GM18873 (cell line): ENCODE data around the gene RPS24.

ENCODE experiments used
- ATAC-seq: cut with Tn5 transposase; IDR thresholded peaks from one replicate; pipeline ENCODE4 v1.9.1; 2021; ENCODE audit warnings: mild to moderate bottlenecking, moderate library complexity, moderate number of reproducible peaks; ENCODE audit not compliant: unreplicated experiment, low FRiP score

Gene RPS24

GRCh38 chr10:78025685-78026364 is 7.8 kb upstream of the RPS24 start:
- ATAC-seq, result no peak

GRCh38 chr10:78028438-78029268 is 5.0 kb upstream of the RPS24 start:
- peak; percentile 1 for ATAC-seq

DNA sequence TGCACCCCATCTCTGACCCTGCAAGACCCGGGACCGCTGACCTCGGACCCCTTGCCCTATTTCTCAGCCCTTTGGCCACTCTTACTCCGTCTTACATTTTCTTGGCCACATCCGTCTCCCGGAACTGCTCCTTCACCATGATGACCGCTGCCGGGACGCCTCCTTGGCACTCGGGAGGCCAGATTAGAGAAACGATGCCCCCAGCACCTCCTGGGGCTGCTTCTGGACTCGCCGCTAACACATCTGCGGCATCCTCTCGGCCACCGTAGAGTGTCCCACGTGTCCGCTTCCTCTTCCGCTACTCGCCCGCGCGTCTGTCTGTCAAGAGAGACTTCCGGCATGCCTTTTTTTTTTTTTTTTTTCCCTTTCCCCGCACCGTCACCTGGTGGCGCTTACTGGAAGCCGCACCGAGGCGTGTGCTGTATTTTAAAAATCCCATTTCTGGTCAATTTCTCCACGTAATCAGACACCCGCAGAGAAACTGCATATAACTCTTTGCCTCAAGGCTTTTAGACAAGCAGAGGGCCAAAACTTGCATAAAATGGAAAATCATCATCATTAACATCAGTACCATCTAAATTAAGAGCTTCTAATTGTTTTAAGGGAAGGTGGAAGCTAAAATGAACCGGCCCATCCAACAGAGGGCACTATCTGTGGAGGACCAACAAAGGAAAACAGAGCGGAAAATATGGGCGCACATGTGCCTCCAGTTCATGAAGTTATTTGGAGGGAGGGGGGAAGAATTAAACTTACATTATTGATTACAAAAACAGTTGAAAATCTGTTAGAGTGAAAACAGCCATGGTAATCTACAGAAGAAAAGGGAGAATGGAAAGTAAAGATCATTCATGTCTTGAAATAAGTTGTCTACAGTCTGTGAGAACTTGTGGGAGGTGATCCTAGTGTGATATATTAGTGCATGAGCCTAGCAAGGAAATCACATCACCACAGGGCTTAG is 4.1 kb upstream of the RPS24 start, which contains the start of gene POLR3A:
Gene POLR3A, minus strand, starts transcription at position 247 of the 958 bp plus-strand sequence. Its CDS starts 108 bp downstream, at position 139.
- ATAC-seq, result peak; percentile 51

- no peak for ATAC-seq
Measured at GRCh38 chr10:78033387-78033636, 351 bp upstream of the RPS24 start.

GRCh38 chr10:78035025-78035424 is 1.4 kb downstream of the RPS24 start:
- ATAC-seq, result no peak

DNA sequence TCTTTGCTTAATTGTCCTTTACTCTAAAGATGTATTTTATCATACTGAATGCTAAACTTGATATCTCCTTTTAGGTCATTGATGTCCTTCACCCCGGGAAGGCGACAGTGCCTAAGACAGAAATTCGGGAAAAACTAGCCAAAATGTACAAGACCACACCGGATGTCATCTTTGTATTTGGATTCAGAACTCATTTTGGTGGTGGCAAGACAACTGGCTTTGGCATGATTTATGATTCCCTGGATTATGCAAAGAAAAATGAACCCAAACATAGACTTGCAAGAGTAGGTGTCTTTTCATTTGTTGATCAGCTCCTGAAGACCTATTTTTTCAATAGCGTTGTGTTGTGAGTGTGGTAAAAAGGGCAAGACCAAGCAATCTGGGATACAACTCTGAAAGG is 1.8 kb downstream of the RPS24 start:
- no peak for ATAC-seq

DNA sequence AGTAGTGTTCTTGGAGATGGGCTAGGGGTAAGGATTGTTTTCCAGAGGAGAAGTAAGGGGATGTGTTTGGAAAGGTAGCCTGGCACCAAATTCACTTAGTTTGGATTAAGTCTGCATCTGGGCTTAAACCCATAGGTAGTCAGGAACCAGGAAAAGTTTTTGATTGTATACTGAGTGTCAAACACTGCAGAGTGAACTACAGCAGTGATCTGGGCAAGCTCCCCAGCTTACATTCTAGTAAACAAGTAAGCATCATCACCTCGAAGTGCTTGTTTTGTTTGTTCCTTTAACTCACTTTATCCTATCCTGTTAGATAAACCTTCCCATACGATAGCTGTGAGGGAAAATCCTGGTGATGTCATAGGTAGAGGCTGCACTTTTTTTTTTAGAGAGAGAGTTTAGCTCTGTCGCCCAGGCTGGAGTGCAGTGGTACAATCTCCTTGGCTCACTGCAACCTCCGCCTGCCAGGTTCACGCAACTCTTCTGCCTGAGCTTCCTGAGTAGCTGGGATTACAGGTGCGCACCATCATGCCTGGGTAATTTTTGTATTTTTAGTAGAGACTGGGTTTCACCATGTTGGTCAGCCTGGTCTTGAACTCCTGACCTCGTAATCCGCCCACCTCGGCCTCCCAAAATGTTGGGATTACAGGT is 2.4 kb downstream of the RPS24 start:
- no peak for ATAC-seq

DNA sequence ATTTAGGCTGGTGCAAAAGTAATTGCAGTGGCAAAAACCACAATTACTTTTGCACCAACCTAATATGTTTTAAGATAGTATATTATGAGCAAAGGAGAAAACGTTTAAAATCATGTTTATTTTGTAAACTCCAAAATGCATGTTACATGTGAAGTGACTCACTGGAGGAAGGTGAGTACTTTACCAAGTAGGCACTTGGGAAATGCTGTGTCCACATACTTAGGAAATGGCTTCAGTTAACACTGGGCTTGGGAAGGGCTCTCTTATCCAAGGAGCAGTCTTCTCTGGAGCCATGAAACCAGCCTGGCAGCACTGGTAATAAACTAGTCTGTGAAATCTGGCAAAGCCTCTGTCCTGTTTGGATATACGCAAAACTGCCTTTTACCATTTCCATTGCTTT is 4.4 kb downstream of the RPS24 start:
- ATAC-seq, result no peak

- no peak for ATAC-seq
Measured at GRCh38 chr10:78038791-78039547, 5.3 kb downstream of the RPS24 start.

- ATAC-seq, result no peak
Measured at GRCh38 chr10:78039743-78040142, 6.1 kb downstream of the RPS24 start.

- no peak for ATAC-seq
Measured at GRCh38 chr10:78041170-78042057, 7.8 kb downstream of the RPS24 start.

- ATAC-seq, result no peak
Measured at GRCh38 chr10:78042058-78042751, 8.5 kb downstream of the RPS24 start.

DNA sequence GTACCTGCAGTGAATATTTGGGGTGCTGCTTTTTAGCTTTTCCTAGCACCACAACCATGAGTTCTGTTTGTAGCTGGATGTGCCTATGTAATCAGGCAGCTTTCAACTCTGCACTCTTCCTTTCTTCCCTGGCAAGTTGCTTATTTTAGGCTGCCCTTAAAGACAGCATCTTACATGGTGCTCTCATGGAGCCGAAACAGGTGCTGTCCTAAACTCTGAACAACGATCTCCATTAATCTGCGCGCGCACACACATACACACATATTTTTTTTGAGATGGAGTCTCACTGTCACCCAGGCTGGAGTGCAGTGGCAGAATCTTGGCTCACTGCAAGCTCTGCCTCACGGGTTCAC is 9.1 kb downstream of the RPS24 start:
- ATAC-seq, result no peak

DNA sequence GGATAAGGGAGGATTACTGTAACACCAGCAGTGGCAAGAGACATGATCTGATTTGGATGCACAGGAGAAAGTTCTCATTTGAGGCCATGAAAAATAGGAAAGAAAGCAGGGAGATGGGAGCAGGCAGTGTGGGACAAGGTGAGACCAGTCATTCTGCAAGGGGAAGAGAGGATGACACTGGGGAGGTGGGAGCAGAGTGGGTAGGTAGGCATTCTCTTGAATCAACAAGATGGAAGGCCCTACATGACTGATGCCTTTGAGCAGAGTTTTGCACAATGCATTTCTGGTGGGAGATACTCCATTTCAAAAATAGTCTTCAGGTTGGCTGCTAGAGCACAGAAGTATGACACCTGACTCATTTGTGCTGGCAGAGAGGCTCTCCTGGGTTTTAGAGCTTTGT is 10.5 kb downstream of the RPS24 start:
- no peak for ATAC-seq

GRCh38 chr10:78044699-78045098 is 11.0 kb downstream of the RPS24 start:
- ATAC-seq, result no peak

DNA sequence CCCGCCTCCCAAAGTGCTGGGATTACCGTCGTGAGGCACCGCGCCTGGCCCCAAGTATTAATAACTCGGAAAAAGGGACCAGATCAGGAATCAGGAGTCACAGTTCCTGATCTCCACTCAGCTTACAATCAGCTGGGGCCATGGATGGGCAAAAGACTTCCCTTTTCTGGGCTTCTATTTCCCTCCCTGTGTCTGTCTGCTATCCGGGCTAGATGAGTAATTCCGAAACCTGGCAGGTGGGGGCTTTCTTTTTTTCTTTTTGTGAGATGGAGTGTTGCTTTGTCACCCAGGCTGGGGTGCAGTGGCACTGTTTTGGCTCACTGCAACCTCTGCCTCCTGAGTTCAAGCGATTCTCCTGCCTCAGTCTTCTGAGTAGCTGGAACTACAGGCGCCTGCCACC is 11.6 kb downstream of the RPS24 start:
- ATAC-seq, result peak; percentile 76

DNA sequence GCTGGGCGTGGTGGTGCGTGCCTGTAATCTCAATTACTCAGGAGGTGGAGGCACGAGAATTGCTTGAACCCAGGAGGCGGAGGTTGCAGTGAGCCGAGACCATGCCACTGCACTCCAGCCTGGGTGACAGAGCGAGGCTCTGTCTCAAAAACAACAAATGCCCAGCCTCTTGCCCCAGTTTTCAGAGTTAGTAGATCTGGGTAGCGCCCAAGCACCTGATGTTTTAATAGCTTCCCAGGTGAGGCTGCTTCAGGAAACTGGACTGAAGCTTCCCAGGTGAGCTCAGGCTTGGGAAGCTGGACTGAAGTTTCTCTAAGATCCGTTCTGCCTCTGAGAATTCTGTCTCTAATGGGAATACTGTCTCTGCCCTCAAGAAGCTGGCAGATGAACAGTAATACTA is 12.2 kb downstream of the RPS24 start:
- no peak for ATAC-seq

DNA sequence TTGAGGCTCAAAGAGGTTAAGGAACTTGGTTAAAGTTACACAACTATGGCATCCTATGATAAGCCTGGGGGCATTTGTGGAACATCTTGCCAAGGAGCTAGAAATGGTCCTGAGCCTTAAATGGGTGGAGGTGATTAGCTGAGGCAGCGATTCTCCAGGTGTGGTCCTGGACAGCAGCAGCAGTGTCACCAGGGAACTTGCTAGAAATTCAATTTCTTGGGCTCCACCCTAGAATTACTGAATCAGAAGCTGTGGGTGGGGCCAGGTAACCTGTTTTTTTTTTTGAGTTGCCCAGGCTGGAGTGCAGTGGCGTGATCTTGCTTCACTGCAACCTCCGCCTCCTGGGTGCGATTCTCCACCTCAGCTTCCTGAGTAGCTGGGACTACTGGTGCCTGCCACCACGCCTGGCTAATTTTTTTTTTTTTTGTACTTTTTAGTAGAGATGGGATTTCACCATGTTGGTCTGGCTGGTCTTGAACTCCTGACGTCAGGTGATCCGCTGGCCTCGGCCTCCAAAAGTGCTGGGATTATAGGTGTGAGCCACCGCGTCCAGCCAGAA is 13.1 kb downstream of the RPS24 start:
- ATAC-seq, result no peak
